Keratinocyte (primary cell): ENCODE results near the gene ST6GALNAC5.

Source experiments
- CTCF ChIP-seq, 3 experiments: IDR thresholded peaks in 1 of 3; conservative IDR thresholded peaks in 1 of 3; optimal IDR thresholded peaks in 1 of 3; 2 replicates in 2 of 3; 3 replicates in 1 of 3; pipeline versions ENCODE3 to v1.5.1; 2011; ENCODE audit warnings: low read length in 3 of 3, mild to moderate bottlenecking in 3 of 3, moderate library complexity in 2 of 3, control low read depth in 1 of 3, inconsistent platforms in 1 of 3; ENCODE audit not compliant: insufficient read depth in 2 of 3; ENCODE audit errors: extremely low read depth in 1 of 3
- EZH2 ChIP-seq: IDR thresholded peaks from one replicate; pipeline ENCODE4 v1.6.1; 2012; ENCODE audit warnings: inconsistent platforms, mild to moderate bottlenecking, low read length, moderate library complexity

GRCh38 chr1:76866566-76866965, 714 bp upstream of the ST6GALNAC5 start:
- TF ChIP-seq CTCF (optimal IDR thresholded peaks at IDR 0.05 in 1 of 3, IDR thresholded peaks at IDR 0.05 in 1 of 3, conservative IDR thresholded peaks at IDR 0.05 in 1 of 3; ENCODE audit: extremely low read depth in 1 of 3, insufficient read depth in 2 of 3, low read length in 3 of 3) (no peak), EZH2 (no peak)
